H1 (cell line): ENCODE results near the gene MAP1LC3C. TPM values are rescaled to one million over a fixed set of nuclear protein-coding genes. Genes with fewer than 3 reads are reported as not detected.

Source experiments
- CTCF ChIA-PET: fragments of 300-600 bp; sonication (Branson Sonifier 250); formaldehyde crosslinking; loops from one replicate; lab custom pipeline; 2021; ENCODE audit not compliant: partially characterized antibody; lab: Charles Lee
- POLR2A ChIA-PET: fragments of 300-600 bp; sonication (Branson Sonifier 250); formaldehyde crosslinking; loops from one replicate; lab custom pipeline; 2021; ENCODE audit warnings: inconsistent platforms; ENCODE audit not compliant: partially characterized antibody; lab: Charles Lee
- DNase-seq, 2 experiments: peaks; one replicate each; pipeline versions ENCODE4 v3.0.0 to v3.0.0-alpha.2; 2010 to 2022; ENCODE audit warnings: low spot score in 2 of 2, low read depth in 1 of 2, mixed read lengths in 1 of 2
- FAIRE-seq: peaks from 2 replicates; lab custom pipeline; 2011; peaks lifted over from hg19 to GRCh38; lab: Jason Lieb, UNC
- H2AFZ ChIP-seq: 2 replicates; pipeline ENCODE4 v1.8.1; 2012; ENCODE audit warnings: low read length, inconsistent platforms
- H2AK5ac ChIP-seq: 2 replicates; pipeline ENCODE4 v1.6.1; 2013; ENCODE audit warnings: low read depth, low read length
- H2BK120ac ChIP-seq: replicated peaks from 2 replicates; pipeline ENCODE3; 2013; ENCODE audit warnings: low read depth, low read length, inconsistent platforms
- H2BK12ac ChIP-seq: 2 replicates; pipeline ENCODE4 v1.6.1; 2013; ENCODE audit warnings: low read depth, low read length
- H2BK15ac ChIP-seq: 2 replicates; pipeline ENCODE4 v1.6.1; 2013; ENCODE audit warnings: low read length
- H2BK20ac ChIP-seq: 2 replicates; pipeline ENCODE4 v1.6.1; 2013; ENCODE audit warnings: low read length
- H2BK5ac ChIP-seq: 2 replicates; pipeline ENCODE4 v1.6.1; 2013; ENCODE audit warnings: low read depth, low read length
- H3K14ac ChIP-seq: 2 replicates; pipeline ENCODE4 v1.6.1; 2013; ENCODE audit warnings: inconsistent platforms; ENCODE audit not compliant: insufficient read length
- H3K18ac ChIP-seq: 2 replicates; pipeline ENCODE4 v1.6.1; 2013; ENCODE audit warnings: low read length; ENCODE audit errors: extremely low read depth
- H3K23ac ChIP-seq: 2 replicates; pipeline ENCODE4 v1.6.1; 2013; ENCODE audit warnings: inconsistent platforms; ENCODE audit not compliant: insufficient read length
- H3K23me2 ChIP-seq: 2 replicates; pipeline ENCODE4 v1.6.1; 2013; ENCODE audit warnings: low read depth, low read length
- H3K27ac ChIP-seq: 2 replicates; pipeline ENCODE4 v1.6.1; 2011; ENCODE audit warnings: low read depth, low read length, inconsistent platforms
- H3K27me3 ChIP-seq, 4 experiments: replicated peaks in 1 of 4; 1 replicate in 1 of 4; 2 replicates in 3 of 4; pipeline versions ENCODE4 v1.6.1 to v1.8.1; 2011 to 2013; ENCODE audit warnings: low read length in 3 of 4, mild to moderate bottlenecking in 3 of 4, inconsistent platforms in 2 of 4, mixed read lengths in 2 of 4, moderate library complexity in 1 of 4; ENCODE audit not compliant: control insufficient read depth in 3 of 4, insufficient read depth in 3 of 4; ENCODE audit errors: extremely low read depth in 1 of 4
- H3K36me3 ChIP-seq, 4 experiments: 2 replicates each; pipeline versions ENCODE4 v1.6.1 to v1.8.1; 2011 to 2013; ENCODE audit warnings: mild to moderate bottlenecking in 4 of 4, low read length in 3 of 4, moderate library complexity in 2 of 4, control low read depth in 1 of 4, inconsistent platforms in 1 of 4; ENCODE audit not compliant: insufficient read depth in 4 of 4, control insufficient read depth in 2 of 4
- H3K4ac ChIP-seq: replicated peaks from 2 replicates; pipeline ENCODE3; 2013; ENCODE audit warnings: low read length, low read depth, mixed read lengths, inconsistent platforms; ENCODE audit not compliant: insufficient read length
- H3K4me1 ChIP-seq, 4 experiments: replicated peaks in 1 of 4; 1 replicate in 1 of 4; 2 replicates in 3 of 4; pipeline versions ENCODE4 v1.6.1 to v1.8.1; 2011 to 2013; ENCODE audit warnings: low read length in 3 of 4, inconsistent platforms in 2 of 4, mixed read lengths in 1 of 4; ENCODE audit not compliant: insufficient read depth in 4 of 4, control insufficient read depth in 3 of 4
- H3K4me2 ChIP-seq, 2 experiments: 2 replicates each; pipeline versions ENCODE4 v1.6.1 to v1.8.1; 2011 to 2013; ENCODE audit warnings: low read depth in 2 of 2, low read length in 2 of 2, control low read depth in 1 of 2, inconsistent platforms in 1 of 2, mild to moderate bottlenecking in 1 of 2; ENCODE audit not compliant: insufficient read depth in 1 of 2
- H3K4me3 ChIP-seq, 4 experiments: fragments of 200-600, 300-600 bp in 1 of 4; sonication (generic), shearing (Covaris generic), sonication (Bioruptor Twin) in 1 of 4; 2 replicates each; pipeline versions ENCODE4 v1.5.1 to v1.8.1; 2011 to 2016; ENCODE audit warnings: low read length in 4 of 4, low read depth in 3 of 4, control low read depth in 2 of 4, inconsistent platforms in 2 of 4, mild to moderate bottlenecking in 2 of 4, mixed read lengths in 1 of 4, moderate library complexity in 1 of 4; ENCODE audit not compliant: insufficient read depth in 2 of 4; ENCODE audit errors: extremely low read depth in 1 of 4
- H3K56ac ChIP-seq: replicated peaks from 2 replicates; pipeline ENCODE3; 2013; ENCODE audit warnings: low read depth, mild to moderate bottlenecking, mixed read lengths, low read length, inconsistent platforms; ENCODE audit not compliant: insufficient read length
- H3K79me1 ChIP-seq: 2 replicates; pipeline ENCODE4 v1.6.1; 2013; ENCODE audit warnings: low read depth, low read length, control low read depth
- H3K79me2 ChIP-seq, 2 experiments: 2 replicates each; pipeline versions ENCODE4 v1.6.1 to v1.8.1; 2012 to 2013; ENCODE audit warnings: low read length in 2 of 2, mild to moderate bottlenecking in 2 of 2, inconsistent platforms in 1 of 2; ENCODE audit not compliant: insufficient read depth in 2 of 2, control insufficient read depth in 1 of 2
- H3K9ac ChIP-seq, 4 experiments: replicated peaks in 1 of 4; 1 replicate in 1 of 4; 2 replicates in 3 of 4; pipeline versions ENCODE4 v1.6.1 to v1.8.1; 2011 to 2013; ENCODE audit warnings: low read depth in 3 of 4, low read length in 3 of 4, control low read depth in 2 of 4, mild to moderate bottlenecking in 2 of 4, moderate library complexity in 2 of 4, inconsistent platforms in 1 of 4; ENCODE audit errors: extremely low read depth in 1 of 4
- H3K9me3 ChIP-seq, 2 experiments: 2 replicates each; pipeline versions ENCODE4 v1.6.1 to v1.8.1; 2012 to 2013; ENCODE audit warnings: mild to moderate bottlenecking in 2 of 2, moderate library complexity in 2 of 2, control low read depth in 1 of 2, inconsistent platforms in 1 of 2, low read depth in 1 of 2, low read length in 1 of 2, mixed read lengths in 1 of 2; ENCODE audit not compliant: insufficient read depth in 2 of 2
- H4K20me1 ChIP-seq, 2 experiments: replicated peaks in 1 of 2; 2 replicates each; pipeline versions ENCODE3 to v1.8.1; 2011 to 2013; ENCODE audit warnings: inconsistent platforms in 2 of 2, low read length in 2 of 2, mild to moderate bottlenecking in 1 of 2; ENCODE audit not compliant: insufficient read depth in 2 of 2, control insufficient read depth in 1 of 2
- H4K5ac ChIP-seq: 2 replicates; pipeline ENCODE4 v1.6.1; 2013; ENCODE audit warnings: low read length, low read depth, mixed read lengths, inconsistent platforms; ENCODE audit not compliant: insufficient read length
- H4K8ac ChIP-seq: 2 replicates; pipeline ENCODE4 v1.8.0; 2013; ENCODE audit warnings: mild to moderate bottlenecking, moderate library complexity, low read length, inconsistent platforms; ENCODE audit not compliant: insufficient read depth; ENCODE audit errors: extremely low read depth
- H4K91ac ChIP-seq: replicated peaks from 2 replicates; pipeline ENCODE3; 2013; ENCODE audit warnings: low read length, mixed read lengths, inconsistent platforms; ENCODE audit not compliant: insufficient read length
- EZH2 ChIP-seq: fragments of 200-600 bp; sonication (generic); IDR thresholded peaks from 2 replicates; pipeline ENCODE4 v1.7.1; 2012; ENCODE audit warnings: low read depth, mild to moderate bottlenecking, moderate library complexity, low read length, inconsistent platforms; ENCODE audit not compliant: severe bottlenecking
- GTF2F1 ChIP-seq: IDR thresholded peaks from 2 replicates; pipeline ENCODE4 v1.6.1; 2012; ENCODE audit warnings: low read depth, low read length, improper control_type of control experiment, borderline replicate concordance
- HDAC2 ChIP-seq, 2 experiments: fragments of 300-600 bp in 1 of 2; sonication (generic) in 1 of 2; IDR thresholded peaks; 2 replicates each; pipeline ENCODE4 v1.6.1; 2011 to 2012; ENCODE audit warnings: low read depth in 2 of 2, low read length in 2 of 2, mild to moderate bottlenecking in 2 of 2, moderate library complexity in 2 of 2, borderline replicate concordance in 1 of 2, inconsistent platforms in 1 of 2
- RNF2 ChIP-seq: fragments of 200-900, 300-1000 bp; sonication (generic); IDR thresholded peaks from 2 replicates; pipeline ENCODE4 v1.7.1; 2016; ENCODE audit warnings: borderline replicate concordance, low read depth, mild to moderate bottlenecking, antibody characterized with exemption, low read length; ENCODE audit not compliant: poor library complexity, severe bottlenecking; ENCODE audit errors: missing control alignments
- WGBS, 2 experiments: shearing (Covaris generic) in 1 of 2; methylation state at CpG; one replicate each; pipeline versions ENCODE4 v1.1.6 to v1.1.7; 2013 to 2015; ENCODE audit warnings: low lambda C conversion rate in 2 of 2, mixed read lengths in 2 of 2, inconsistent platforms in 1 of 2, low coverage in 1 of 2, missing lambda C conversion rate in 1 of 2; ENCODE audit not compliant: insufficient replicate concordance in 2 of 2, insufficient coverage in 1 of 2, insufficient read length in 1 of 2; ENCODE audit errors: extremely low coverage in 1 of 2, missing lambda C conversion rate in 1 of 2; 5-methylcytosine and 5-hydroxymethylcytosine counted together
- polyA plus RNA-seq, 7 experiments: library from polyadenylated mRNA; depleted of rRNA in 3 of 7; stranded (reverse) in 5 of 7; unstranded in 2 of 7; fragments of >200 nt in 5 of 7; fragments of 200-250 nt in 2 of 7; gene quantifications; 1 replicate in 5 of 7; 2 replicates in 1 of 7; 4 replicates in 1 of 7; pipeline versions ENCODE4 v1.2.1 to v1.2.3, GENCODE V29; 2011 to 2013; ENCODE audit warnings: missing spikeins in 2 of 7, mixed read lengths in 2 of 7
- total RNA-seq: library from RNA; stranded (reverse); fragmentation: NEBNext Ultra II Directional; extraction: Animal tissue kit (Norgen Biotek cat#: 25700); gene quantifications from 2 replicates; pipeline ENCODE4 v1.2.1, GENCODE V29; 2021

The MAP1LC3C gene
- total and polyA plus RNA-seq, 2 of the 8 experiments (the other 6 are each of a cell fraction or from before 2014, with no cell fraction given): 1.7 to 3.2 TPM

DNA sequence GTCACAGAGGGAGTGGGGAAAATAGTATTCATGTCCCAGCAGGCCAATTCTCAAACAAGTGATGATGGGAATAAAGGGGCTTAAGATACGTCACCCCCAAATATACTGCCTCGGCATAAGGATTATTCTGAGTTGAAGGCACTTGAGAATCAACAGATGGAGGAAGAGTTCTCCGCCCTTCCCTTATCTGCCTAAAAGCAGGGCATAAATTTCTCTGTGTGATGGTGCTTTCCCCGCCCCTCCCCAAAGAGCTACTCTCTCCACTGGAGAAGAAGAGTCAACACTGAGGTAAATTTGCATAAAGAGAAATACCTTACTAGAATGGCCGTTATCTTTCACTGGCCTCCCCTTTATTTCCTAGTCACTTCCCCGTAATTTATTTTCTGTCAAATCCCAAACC is 22.7 kb downstream of the MAP1LC3C start:
- no peak overlapping the region for H3K4me3 ChIP-seq
- no peak overlapping the region for H3K27ac ChIP-seq
- no peak overlapping the region for H4K5ac ChIP-seq
- no peak overlapping the region for H3K4me2 ChIP-seq
- no peak overlapping the region for H3K9ac ChIP-seq
- peak overlapping the region; percentile 35; the same call in 1 of the 2 replicates for H2AFZ ChIP-seq
- no peak overlapping the region for H3K14ac ChIP-seq
- H3K18ac ChIP-seq: no peak overlapping the region
- H3K9me3 ChIP-seq: no peaks in the 10 kb centered on the region
- 87% methylated on average over 6 of the region's 6 CpGs; no CpG with 5 or more reads in 1 of the 2 experiments for WGBS, 2 experiments
- H2BK20ac ChIP-seq: no peak overlapping the region
- no peak overlapping the region for H4K91ac ChIP-seq
- no peaks in the 10 kb centered on the region for H3K4me1 ChIP-seq
- ChIA-PET CTCF (interaction anchor here (1.0 to 2.6 kb wide), 2 partner anchors 10 to 16 kb away, joined by 3 to 20 read pairs; no protein-coding TSS in a partner anchor), POLR2A (no interaction called here)
- no peaks in the 10 kb centered on the region for H3K36me3 ChIP-seq
- H2BK5ac ChIP-seq: no peak overlapping the region
- no peak overlapping the region for H3K4ac ChIP-seq
- DNase-seq (no peak), FAIRE-seq (no peak)
- no peaks in the 10 kb centered on the region for H3K23me2 ChIP-seq
- H3K27me3 ChIP-seq: no peaks in the 10 kb centered on the region
- no peak overlapping the region for H2BK15ac ChIP-seq
- H3K56ac ChIP-seq: no peak overlapping the region
- no peaks in the 10 kb centered on the region for H3K79me1 ChIP-seq
- no peaks in the 10 kb centered on the region for H4K20me1 ChIP-seq
- H3K23ac ChIP-seq: no peak overlapping the region
- H3K79me2 ChIP-seq: no peaks in the 10 kb centered on the region
- no peak for TF ChIP-seq GTF2F1
- TF ChIP-seq HDAC2 (IDR thresholded peaks at IDR 0.05; ENCODE audit: borderline replicate concordance in 1 of 2, low read depth in 2 of 2, low read length in 2 of 2): no peak
- TF ChIP-seq RNF2: no peak
- TF ChIP-seq EZH2: no peak
- H2AK5ac ChIP-seq: no peak overlapping the region
- no peak overlapping the region for H2BK120ac ChIP-seq
- no peak overlapping the region for H2BK12ac ChIP-seq
- no peak overlapping the region for H4K8ac ChIP-seq
